ENCODE results near the gene TBC1D24. TPM values are rescaled to one million over a fixed set of nuclear protein-coding genes. Genes with fewer than 3 reads are reported as not detected.
A peak's percentile ranks its signal among the peaks of the same experiment; 100 is the strongest.

TBC1D24 gene
- total RNA-seq, 1 experiment from 2014 or later = 19.2 TPM

GRCh38 chr16:2450535-2450934 lies 24.4 kb upstream of the TBC1D24 start:
- no peak for DNase-seq (ENCODE audit: low read depth)

GRCh38 chr16:2450975-2451381 lies 23.9 kb upstream of the TBC1D24 start:
- DNase-seq (ENCODE audit: low read depth) = no peak

GRCh38 chr16:2451851-2452320 lies 23.0 kb upstream of the TBC1D24 start:
- DNase-seq (ENCODE audit: low read depth) = no peak

- no peak for DNase-seq (ENCODE audit: low read depth)
Observed at GRCh38 chr16:2452650-2453049, 22.3 kb upstream of the TBC1D24 start.

- DNase-seq (ENCODE audit: low read depth) = no peak
Observed at GRCh38 chr16:2455081-2455845, 19.7 kb upstream of the TBC1D24 start.

GRCh38 chr16:2456551-2457153 lies 18.3 kb upstream of the TBC1D24 start:
- no peak for DNase-seq (ENCODE audit: low read depth)

GRCh38 chr16:2457267-2457666 lies 17.7 kb upstream of the TBC1D24 start:
- no peak for DNase-seq (ENCODE audit: low read depth)

- DNase-seq (ENCODE audit: low read depth) = peak; percentile 56
Observed at GRCh38 chr16:2457946-2458345, 17.0 kb upstream of the TBC1D24 start.

- peak; percentile 20 for DNase-seq (ENCODE audit: low read depth)
Observed at GRCh38 chr16:2458887-2459646, 15.9 kb upstream of the TBC1D24 start.

GRCh38 chr16:2459647-2460390 lies 15.1 kb upstream of the TBC1D24 start, which contains the start of gene TEDC2:
Gene TEDC2 (plus strand): TSS chr16:2460109. CDS start chr16:2460145, 36 bp downstream.
- DNase-seq (ENCODE audit: low read depth) = peak; percentile 96

- no peak for DNase-seq (ENCODE audit: low read depth)
Observed at GRCh38 chr16:2460391-2460713, 14.6 kb upstream of the TBC1D24 start.

GRCh38 chr16:2460916-2461315 lies 14.0 kb upstream of the TBC1D24 start:
- DNase-seq (ENCODE audit: low read depth) = no peak

- DNase-seq (ENCODE audit: low read depth) = no peak
Observed at GRCh38 chr16:2462031-2462866, 12.7 kb upstream of the TBC1D24 start.

GRCh38 chr16:2464333-2464732 lies 10.6 kb upstream of the TBC1D24 start:
- no peak for DNase-seq (ENCODE audit: low read depth)

- DNase-seq (ENCODE audit: low read depth) = no peak
Observed at GRCh38 chr16:2465653-2466415, 9.1 kb upstream of the TBC1D24 start.

- no peak for DNase-seq (ENCODE audit: low read depth)
Observed at GRCh38 chr16:2466667-2467527, 8.0 kb upstream of the TBC1D24 start.

- peak; percentile 85 for DNase-seq (ENCODE audit: low read depth)
Observed at GRCh38 chr16:2467528-2468232, 7.2 kb upstream of the TBC1D24 start.

- peak; percentile 62 for DNase-seq (ENCODE audit: low read depth)
Observed at GRCh38 chr16:2468233-2468724, 6.6 kb upstream of the TBC1D24 start.

All from M059J (cell line).